Osteocyte (in vitro differentiated cells): ENCODE results near the gene KLHL28. TPM values are rescaled to one million over a fixed set of nuclear protein-coding genes. Genes with fewer than 3 reads are reported as not detected.

ENCODE experiments used
- DNase-seq: peaks from one replicate; pipeline ENCODE4 v3.0.0; 2021; ENCODE audit warnings: mixed read lengths; ENCODE audit not compliant: unreplicated experiment; ENCODE audit errors: extremely low spot score
- H3K27ac Mint-ChIP-seq: one replicate; pipeline ENCODE4 v1.8.0; 2021; ENCODE audit warnings: mild to moderate bottlenecking, mixed read lengths; ENCODE audit not compliant: unreplicated experiment
- H3K27me3 Mint-ChIP-seq: one replicate; pipeline ENCODE4 v1.8.0; 2021; ENCODE audit warnings: mixed read lengths; ENCODE audit not compliant: unreplicated experiment
- H3K36me3 Mint-ChIP-seq: one replicate; pipeline ENCODE4 v1.8.0; 2021; ENCODE audit warnings: mixed read lengths; ENCODE audit not compliant: unreplicated experiment
- H3K4me1 Mint-ChIP-seq: one replicate; pipeline ENCODE4 v1.8.0; 2021; ENCODE audit warnings: mixed read lengths; ENCODE audit not compliant: unreplicated experiment
- H3K4me3 Mint-ChIP-seq: one replicate; pipeline ENCODE4 v1.8.0; 2021; ENCODE audit warnings: mild to moderate bottlenecking, moderate library complexity, mixed read lengths; ENCODE audit not compliant: unreplicated experiment
- H3K9me3 Mint-ChIP-seq: one replicate; pipeline ENCODE4 v1.8.0; 2021; ENCODE audit warnings: mixed read lengths; ENCODE audit not compliant: unreplicated experiment
- CTCF ChIP-seq: fragments of 200-600 bp; sonication (generic); IDR thresholded peaks from 2 replicates; pipeline ENCODE4 v1.5.0; 2021; ENCODE audit warnings: antibody characterized with exemption, mild to moderate bottlenecking, moderate library complexity
- total RNA-seq: library from RNA; stranded (reverse); gene quantifications from 2 replicates; pipeline ENCODE4 v1.2.1, GENCODE V29; 2021

The KLHL28 gene
- total RNA-seq, 1 donor from 2014 or later = 15.3 TPM

GRCh38 chr14:44942436-44942835, 19.3 kb downstream of the KLHL28 start:
- no peaks in the 10 kb centered on the region for H3K27me3 Mint-ChIP-seq
- H3K9me3 Mint-ChIP-seq = peaks cover 18% of the 10 kb centered on the region
- TF ChIP-seq CTCF = no peak
- H3K27ac Mint-ChIP-seq = no peak overlapping the region
- no peak overlapping the region for H3K4me3 Mint-ChIP-seq
- DNase-seq = no peak
- peaks cover 58% of the 10 kb centered on the region for H3K36me3 Mint-ChIP-seq
- H3K4me1 Mint-ChIP-seq = peaks cover 6% of the 10 kb centered on the region

GRCh38 chr14:44941591-44941990, 20.2 kb downstream of the KLHL28 start:
- TF ChIP-seq CTCF = no peak
- Mint-ChIP-seq H3K4me1 (peaks cover 6% of the 10 kb centered on the region), H3K27me3 (no peaks in the 10 kb centered on the region), H3K27ac (no peak overlapping the region), H3K9me3 (peaks cover 11% of the 10 kb centered on the region), H3K36me3 (peaks cover 56% of the 10 kb centered on the region), H3K4me3 (no peak overlapping the region)
- no peak for DNase-seq

GRCh38 chr14:44940944-44941343, 20.8 kb downstream of the KLHL28 start:
- peaks cover 63% of the 10 kb centered on the region for H3K36me3 Mint-ChIP-seq
- H3K9me3 Mint-ChIP-seq = peaks cover 11% of the 10 kb centered on the region
- DNase-seq = no peak
- TF ChIP-seq CTCF = no peak
- H3K27me3 Mint-ChIP-seq = no peaks in the 10 kb centered on the region
- no peak overlapping the region for H3K27ac Mint-ChIP-seq
- H3K4me3 Mint-ChIP-seq = no peak overlapping the region
- peaks cover 6% of the 10 kb centered on the region for H3K4me1 Mint-ChIP-seq

- Mint-ChIP-seq H3K27me3 (no peaks in the 10 kb centered on the region), H3K4me1 (peaks cover 6% of the 10 kb centered on the region), H3K4me3 (no peak overlapping the region), H3K27ac (no peak overlapping the region), H3K9me3 (peaks cover 11% of the 10 kb centered on the region), H3K36me3 (peaks cover 58% of the 10 kb centered on the region)
- TF ChIP-seq CTCF = no peak
- DNase-seq = no peak
These were observed 21.5 kb downstream of the KLHL28 start for GRCh38 chr14:44940211-44940610.

- Mint-ChIP-seq H3K27ac (no peak overlapping the region), H3K27me3 (no peaks in the 10 kb centered on the region), H3K9me3 (peaks cover 11% of the 10 kb centered on the region), H3K4me3 (no peak overlapping the region), H3K4me1 (peaks cover 6% of the 10 kb centered on the region), H3K36me3 (peaks cover 49% of the 10 kb centered on the region)
- no peak for DNase-seq
- TF ChIP-seq CTCF = no peak
These were observed 24.2 kb downstream of the KLHL28 start for GRCh38 chr14:44937547-44937946.
